Measurements from ENCODE around the gene STK36.

DNA sequence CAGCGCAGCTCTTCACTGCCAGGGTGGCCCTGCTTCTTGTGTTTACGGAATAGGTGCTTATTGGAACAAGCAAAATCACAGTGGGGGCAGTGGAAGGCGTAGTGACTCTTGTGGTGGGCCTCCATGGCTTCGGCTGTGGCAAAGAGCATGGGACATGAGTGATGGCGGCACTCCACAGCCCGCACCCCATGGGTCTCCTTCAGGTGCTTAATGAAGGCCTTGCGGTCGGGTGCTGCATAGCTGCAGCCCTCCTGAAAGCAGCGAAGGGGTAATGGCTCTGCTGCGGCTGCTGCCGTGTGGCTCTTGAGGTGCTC, 23.1 kb upstream of the STK36 start:
- TF ChIP-seq NR3C1 (CRISPR knock-in tag; conservative IDR thresholded peaks at IDR 0.05; ENCODE audit: low read depth), result no peak
- TF ChIP-seq, protein P1, sequence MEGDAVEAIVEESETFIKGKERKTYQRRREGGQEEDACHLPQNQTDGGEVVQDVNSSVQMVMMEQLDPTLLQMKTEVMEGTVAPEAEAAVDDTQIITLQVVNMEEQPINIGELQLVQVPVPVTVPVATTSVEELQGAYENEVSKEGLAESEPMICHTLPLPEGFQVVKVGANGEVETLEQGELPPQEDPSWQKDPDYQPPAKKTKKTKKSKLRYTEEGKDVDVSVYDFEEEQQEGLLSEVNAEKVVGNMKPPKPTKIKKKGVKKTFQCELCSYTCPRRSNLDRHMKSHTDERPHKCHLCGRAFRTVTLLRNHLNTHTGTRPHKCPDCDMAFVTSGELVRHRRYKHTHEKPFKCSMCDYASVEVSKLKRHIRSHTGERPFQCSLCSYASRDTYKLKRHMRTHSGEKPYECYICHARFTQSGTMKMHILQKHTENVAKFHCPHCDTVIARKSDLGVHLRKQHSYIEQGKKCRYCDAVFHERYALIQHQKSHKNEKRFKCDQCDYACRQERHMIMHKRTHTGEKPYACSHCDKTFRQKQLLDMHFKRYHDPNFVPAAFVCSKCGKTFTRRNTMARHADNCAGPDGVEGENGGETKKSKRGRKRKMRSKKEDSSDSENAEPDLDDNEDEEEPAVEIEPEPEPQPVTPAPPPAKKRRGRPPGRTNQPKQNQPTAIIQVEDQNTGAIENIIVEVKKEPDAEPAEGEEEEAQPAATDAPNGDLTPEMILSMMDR (IDR thresholded peaks at IDR 0.05), result no peak
- TF ChIP-seq, protein P2, sequence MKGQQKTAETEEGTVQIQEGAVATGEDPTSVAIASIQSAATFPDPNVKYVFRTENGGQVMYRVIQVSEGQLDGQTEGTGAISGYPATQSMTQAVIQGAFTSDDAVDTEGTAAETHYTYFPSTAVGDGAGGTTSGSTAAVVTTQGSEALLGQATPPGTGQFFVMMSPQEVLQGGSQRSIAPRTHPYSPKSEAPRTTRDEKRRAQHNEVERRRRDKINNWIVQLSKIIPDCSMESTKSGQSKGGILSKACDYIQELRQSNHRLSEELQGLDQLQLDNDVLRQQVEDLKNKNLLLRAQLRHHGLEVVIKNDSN (CRISPR knock-in tag; IDR thresholded peaks at IDR 0.05), result no peak
- TF ChIP-seq, protein P3, sequence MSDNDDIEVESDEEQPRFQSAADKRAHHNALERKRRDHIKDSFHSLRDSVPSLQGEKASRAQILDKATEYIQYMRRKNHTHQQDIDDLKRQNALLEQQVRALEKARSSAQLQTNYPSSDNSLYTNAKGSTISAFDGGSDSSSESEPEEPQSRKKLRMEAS (CRISPR knock-in tag; IDR thresholded peaks at IDR 0.05), result no peak
- no peak for TF ChIP-seq TEAD1 (CRISPR knock-in tag; IDR thresholded peaks at IDR 0.05)

Data from WTC11 (cell line).